GM19395 (cell line): Measurements from ENCODE around the gene ETFA.

Source experiments
- ATAC-seq: cut with Tn5 transposase; IDR thresholded peaks from one replicate; pipeline ENCODE4 v1.9.1; 2021; ENCODE audit warnings: mild to moderate bottlenecking, moderate library complexity; ENCODE audit not compliant: unreplicated experiment

Gene ETFA

GRCh38 chr15:76340803-76341365, 29.6 kb upstream of the ETFA start:
- no peak for ATAC-seq

- no peak for ATAC-seq
These were observed 29.0 kb upstream of the ETFA start for GRCh38 chr15:76340198-76340802.

- no peak for ATAC-seq
These were observed 28.3 kb upstream of the ETFA start for GRCh38 chr15:76339305-76340197.

GRCh38 chr15:76338486-76339304, 27.4 kb upstream of the ETFA start:
- no peak for ATAC-seq

GRCh38 chr15:76337696-76338485, 26.6 kb upstream of the ETFA start:
- no peak for ATAC-seq

GRCh38 chr15:76337059-76337695, 25.9 kb upstream of the ETFA start:
- no peak for ATAC-seq

GRCh38 chr15:76336254-76337058, 25.2 kb upstream of the ETFA start, which contains the start of gene ISL2:
ISL2 (plus strand) TSS chr15:76336773; CDS start chr15:76336884, 111 bp downstream.
- ATAC-seq = peak; percentile 49

- ATAC-seq = no peak
These were observed 24.3 kb upstream of the ETFA start for GRCh38 chr15:76335307-76336253.

- no peak for ATAC-seq
These were observed 23.4 kb upstream of the ETFA start for GRCh38 chr15:76334438-76335306.

GRCh38 chr15:76333720-76334437, 22.6 kb upstream of the ETFA start:
- no peak for ATAC-seq

GRCh38 chr15:76333309-76333708, 22.0 kb upstream of the ETFA start:
- no peak for ATAC-seq

GRCh38 chr15:76332796-76333195, 21.5 kb upstream of the ETFA start:
- ATAC-seq = no peak

GRCh38 chr15:76330080-76330680, 18.9 kb upstream of the ETFA start:
- ATAC-seq = no peak

GRCh38 chr15:76328958-76329357, 17.7 kb upstream of the ETFA start:
- no peak for ATAC-seq

- ATAC-seq = no peak
These were observed 16.9 kb upstream of the ETFA start for GRCh38 chr15:76328106-76328696.
